ENCODE data around the gene MORF4L2.
A peak's percentile ranks its signal among the peaks of the same experiment; 100 is the strongest.
"Not testable (repeated sequence)": the region's sequence is repeated elsewhere in the genome, so short reads cannot be mapped to it uniquely, and the experiment has no call there.

MORF4L2 gene

DNA sequence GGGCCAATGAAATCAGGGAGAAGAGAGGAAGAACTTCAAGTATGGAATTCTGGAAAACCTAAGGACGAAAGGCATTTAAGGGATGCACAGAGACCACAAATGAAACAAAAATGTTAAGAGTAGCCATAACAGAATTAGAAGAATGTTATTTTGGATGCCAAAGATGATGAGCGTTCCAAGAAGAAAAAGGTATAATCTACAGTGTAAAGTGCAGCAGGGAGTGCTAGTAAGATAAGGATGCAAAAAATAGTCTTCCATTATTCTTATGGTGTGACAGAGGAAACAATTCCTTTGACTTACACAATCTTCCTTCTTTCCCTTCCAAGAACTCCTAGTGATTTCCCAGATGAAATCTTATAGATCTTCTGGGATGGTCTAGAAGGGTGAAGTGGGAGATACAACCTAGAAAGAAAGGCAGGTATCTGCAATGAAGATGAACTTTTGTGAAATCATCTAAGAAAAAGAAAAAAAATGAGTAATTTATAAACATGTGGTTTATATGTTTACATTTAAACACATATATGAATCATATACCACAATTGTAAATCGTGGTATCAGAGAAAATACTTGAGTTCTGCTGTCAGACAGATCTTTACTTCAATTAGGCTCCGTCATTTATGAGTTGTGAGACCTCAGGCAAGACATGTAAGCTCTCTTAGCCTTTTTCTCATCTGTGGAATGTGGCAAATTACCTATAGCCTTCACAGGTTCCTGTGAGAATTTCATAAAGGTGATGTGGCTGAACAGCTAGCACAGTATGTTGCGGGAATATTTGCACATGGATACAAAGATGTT is 8.1 kb downstream of the MORF4L2 start:
- no peak for DNase-seq

DNA sequence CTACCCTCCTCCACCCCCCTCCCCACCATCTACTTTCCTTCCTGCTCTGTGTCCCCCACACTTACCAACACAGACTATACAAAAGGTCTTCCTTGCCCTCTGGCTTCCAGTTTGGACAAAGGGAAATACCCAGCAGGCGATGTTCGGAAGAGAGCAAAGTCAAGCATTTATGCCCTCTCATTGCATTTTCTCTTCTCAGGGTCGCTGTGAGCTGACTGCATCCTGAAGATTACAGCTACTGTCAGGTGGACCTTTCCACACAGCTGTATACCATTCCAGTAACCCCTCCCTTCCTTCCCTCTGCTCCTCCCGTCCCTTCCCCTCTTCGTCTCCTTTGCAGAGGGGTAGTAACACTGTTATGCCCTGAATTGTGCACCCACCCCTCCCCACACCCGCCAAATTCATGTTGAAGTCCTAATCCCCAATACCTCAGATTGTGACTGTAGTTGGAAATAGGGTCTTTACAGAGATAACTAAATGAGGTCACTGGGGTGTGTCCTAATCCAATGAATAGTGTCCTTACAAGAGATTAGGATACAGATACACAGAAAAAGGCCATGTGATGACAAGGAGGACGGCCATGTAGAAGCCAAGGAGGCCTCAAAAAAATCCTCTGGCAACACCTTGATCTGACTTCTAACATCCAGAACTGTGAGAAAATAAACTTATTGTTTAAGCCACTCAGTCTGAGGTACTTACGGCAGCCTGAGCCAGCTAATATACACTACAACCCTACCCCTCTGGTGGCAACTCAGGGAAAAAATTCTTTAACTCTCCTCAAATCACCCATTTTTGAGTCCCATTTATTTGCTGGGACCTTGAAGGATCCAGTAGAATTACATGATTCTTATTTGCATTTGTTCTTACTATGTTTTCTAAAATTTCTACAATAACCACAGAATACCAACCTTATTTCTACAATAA is 11.7 kb downstream of the MORF4L2 start:
- DNase-seq = no peak

DNA sequence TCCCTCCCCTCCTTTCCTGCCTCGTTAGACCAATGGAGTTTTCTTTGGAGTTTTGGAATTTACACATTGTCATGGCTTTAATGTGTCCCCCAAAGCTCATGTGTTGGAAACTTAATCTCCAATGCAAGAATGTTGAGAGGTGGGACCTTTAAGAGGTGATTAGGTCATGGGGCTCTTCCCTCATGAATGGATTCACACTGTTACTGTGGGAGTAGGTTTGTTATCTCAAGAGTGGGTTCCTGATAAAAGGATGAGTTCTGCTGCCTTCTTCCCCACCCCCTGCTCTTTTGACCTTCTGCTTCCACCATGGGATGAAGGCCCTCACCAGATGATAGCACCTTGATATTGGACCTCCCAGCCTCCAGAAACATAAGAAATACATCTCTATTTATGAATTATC is 16.8 kb downstream of the MORF4L2 start:
- DNase-seq = no peak

DNA sequence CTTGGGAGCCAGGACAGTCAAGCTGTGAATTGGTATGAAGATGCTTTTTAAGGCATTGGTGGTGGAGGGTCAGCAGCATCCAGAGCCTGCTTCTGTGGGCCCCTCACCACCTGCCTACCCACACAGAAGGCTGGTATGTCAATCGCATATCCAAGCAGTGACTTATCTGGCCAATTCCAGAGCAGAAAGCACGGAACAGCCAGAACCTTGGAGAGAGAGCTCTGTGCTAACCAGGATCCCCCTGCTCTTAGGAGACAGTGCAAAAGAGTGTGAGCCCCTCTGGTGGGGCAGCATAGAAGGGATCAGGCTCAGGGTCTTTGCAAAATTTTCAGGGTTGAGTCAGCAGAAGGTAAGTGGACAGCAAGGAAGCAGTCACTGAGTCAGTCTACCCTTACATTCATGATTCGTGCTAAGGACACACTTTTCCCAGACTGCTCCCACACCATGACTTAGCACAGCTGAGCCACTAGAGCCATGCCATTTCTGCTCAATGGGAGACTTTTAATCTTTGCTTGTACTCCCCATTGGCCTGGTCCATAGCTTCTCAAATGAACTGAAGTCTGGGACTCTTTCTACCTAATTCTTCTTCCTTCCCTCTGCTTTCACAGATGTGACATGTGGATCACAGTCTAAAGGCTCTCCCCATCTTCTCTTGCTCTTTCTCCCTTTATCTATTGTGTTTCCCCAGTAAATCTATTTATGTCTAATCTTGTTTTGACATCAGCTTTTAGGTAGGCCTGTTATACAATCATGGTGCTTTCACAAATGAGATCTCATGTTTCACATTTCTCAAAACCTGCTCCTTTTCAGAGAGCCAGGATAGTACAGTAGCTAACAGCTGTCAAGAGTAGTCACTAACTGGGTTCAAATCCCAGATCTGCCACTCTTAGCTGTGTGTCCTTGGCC is 20.0 kb downstream of the MORF4L2 start:
- DNase-seq = no peak

DNA sequence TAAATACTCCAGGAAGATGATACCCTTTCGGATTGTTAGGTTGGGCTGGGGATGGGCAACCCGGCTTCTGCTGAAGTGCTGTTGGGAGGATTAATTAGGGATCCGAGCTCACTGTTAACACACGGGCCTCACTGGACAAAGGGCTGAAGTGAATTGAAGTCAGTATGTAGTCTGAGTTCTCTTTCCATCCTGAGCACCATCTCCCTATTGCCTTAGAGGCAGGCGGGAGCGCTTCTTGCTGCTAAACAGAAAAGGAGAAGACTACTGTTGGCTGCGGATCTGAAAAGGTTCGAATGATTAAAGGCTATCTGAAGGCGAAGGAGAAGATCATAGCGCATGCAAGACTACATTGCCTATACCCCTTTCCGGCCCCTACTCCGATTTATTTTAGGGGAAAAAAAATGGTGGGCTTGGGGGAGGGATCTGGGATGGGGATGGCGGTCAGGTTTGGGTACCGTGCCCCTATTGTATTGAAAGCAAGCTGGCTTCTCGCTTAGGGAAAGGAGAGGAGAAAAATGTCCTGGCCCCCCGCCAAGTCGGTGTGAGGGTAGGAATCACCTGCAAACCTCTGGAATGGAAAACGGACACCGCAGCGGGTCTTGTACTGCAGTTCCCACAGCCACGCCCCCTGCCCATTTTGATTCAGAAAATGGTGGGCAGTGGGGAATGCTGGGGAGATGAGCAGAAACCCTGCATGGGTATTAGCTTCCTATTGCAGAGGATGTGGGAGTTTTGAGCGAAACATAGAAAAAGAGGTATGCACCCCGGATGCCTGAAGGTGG is 22.3 kb downstream of the MORF4L2 start:
- peak in 1 of 14 donors; percentile 8 for DNase-seq

DNA sequence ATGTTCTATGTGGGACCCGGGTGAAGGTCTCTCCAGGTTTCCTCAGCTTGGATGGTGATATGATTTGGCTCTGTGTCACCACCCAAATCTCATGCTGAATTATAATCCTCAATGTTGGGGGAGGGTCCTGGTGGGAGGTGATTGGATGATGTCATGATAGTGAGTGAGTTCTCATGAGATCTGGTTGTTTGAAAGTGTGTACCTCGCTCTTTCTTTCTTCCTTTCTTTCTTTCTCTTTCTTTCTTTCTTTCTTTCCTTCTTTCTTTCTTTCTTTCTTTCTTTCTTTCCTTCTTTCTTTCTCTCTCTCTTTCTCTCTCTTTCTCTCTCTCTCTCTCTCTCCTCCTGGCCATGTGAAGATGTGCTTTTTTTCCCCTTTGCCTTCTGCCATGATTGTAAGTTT is 27.0 kb downstream of the MORF4L2 start:
- not testable (repeated sequence) for DNase-seq

DNA sequence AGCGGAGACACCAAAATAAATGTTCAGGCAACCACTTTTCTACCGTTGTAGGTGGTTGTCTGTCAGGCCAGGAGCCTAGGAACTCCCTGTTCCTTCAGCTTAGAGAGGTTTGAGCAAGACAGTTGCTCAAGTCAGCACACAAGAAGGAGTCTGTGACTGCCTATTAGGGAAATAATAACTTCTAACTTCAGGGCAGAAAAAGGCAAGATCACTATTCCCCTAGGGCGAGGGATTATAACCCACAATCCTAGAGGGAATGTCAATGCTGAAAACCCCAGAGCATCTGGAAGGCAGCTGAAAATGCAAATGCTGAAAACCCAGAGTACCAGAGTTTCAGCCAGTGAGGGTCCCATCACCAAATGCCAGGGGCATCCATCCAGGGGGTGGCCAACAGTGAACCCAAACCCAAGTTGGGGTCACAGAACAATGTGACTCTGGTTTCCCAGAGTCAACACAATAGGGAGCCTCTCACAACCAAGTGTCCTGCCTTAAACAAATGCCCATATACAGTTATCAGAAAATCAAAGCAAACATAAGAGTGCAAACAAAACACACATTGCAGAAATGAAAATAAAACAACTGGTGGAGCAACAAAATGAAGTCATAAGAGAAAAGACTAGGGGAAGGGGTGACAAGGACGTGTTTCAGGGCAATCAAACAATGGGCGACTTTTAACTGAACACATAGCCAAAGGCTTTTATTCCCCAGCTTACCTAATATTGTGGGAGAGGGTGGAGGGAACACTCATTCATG is 27.6 kb downstream of the MORF4L2 start:
- DNase-seq = no peak

DNA sequence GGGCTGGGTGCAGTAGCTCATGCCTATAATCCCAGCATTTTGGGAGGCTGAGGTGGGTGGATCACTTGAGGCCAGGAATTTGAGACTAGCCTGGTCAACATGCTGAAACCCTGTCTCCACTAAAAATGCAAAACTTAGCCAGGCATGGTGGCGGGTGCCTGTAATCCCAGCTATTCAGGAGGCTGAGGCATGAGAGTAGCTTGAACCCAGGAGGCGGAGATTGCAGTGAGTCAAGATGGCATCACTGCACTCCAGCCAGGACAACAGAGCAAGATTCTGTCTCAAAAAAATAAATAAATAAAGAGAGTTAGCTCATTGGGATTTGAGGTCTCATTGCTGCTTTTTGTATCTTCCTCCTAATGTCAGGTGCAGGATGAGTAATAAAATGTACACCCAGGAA is 29.4 kb downstream of the MORF4L2 start:
- not testable (repeated sequence) for DNase-seq

DNA sequence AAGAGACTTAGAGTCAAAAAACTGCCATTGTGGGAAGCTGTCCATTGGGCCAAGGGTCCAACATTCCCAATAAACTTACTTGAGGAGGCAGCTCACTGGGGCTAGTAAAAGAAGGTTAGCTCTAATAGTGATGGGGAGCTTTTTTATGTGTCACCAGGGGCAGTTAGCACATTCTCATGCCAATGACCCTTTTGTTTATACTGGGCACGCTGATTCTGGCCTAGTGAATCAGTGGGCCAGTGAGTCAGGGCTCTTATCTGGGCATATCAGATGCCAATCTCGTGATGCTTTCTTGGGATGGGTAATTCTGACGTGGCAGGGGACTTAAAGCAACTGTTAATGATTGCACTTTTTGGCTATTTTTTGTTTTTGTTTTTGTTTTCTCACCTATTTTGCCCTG is 29.9 kb downstream of the MORF4L2 start:
- DNase-seq = no peak

DNA sequence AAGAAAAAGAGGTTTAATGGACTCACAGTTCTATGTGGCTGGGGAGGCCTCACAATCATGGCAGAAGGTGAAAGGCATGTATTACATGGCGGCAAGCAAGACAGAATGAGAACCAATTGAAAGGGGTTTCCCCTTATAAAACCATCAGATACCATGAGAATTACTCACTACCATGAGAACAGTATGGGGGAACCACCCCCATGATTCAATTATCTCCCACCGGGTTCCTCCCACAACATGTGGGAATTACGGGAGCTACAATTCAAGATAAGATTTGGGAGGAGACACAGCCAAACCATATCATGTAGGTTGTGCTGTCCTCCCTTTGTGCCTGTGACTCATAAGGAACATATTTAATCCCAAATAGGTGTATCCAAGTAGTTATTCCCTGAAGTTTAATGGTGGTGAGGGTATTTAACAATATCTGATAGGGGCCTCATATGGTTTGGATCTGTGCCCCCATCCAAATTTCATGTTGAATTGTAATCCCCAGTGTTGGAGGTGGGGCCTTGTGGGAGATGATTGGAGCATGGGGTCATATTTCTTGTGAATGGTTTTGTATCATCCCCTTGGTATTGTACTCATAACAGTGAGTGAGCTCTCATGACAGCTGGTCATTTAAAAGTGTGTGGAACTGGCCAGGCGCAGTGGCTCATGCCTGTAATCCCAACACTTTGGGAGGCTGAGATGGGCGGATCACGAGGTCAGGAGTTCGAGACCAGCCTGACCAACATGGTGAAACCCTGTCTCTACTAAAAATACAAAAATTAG is 31.1 kb downstream of the MORF4L2 start:
- not testable (repeated sequence) for DNase-seq

DNA sequence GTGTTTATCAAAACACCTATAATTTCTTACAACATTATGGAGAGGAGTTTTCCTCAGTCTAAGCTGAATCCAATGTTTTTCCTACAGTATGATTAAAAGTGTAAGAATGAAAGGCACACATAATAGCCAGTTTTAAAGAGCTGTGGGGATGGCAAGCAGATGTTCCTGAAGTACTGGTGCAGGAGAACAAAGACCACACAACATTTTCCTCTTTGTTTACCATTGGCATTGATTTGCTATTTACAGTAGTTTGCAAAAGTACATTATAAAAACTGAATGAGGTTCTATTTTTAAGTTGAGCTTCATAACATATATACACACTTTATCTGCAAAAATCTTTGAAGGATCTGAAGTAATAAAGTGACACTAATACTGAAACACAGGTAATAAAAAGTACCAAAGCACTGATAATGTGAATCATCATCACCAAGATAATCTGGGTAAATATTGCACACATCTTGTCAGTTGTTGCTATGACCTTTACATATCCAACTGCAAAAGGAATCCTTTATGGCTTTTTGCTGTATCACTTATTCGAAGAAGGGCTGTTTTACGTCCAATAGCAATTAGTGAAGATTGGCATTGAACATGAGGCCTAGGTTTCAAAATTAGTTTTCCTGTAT is 35.2 kb downstream of the MORF4L2 start:
- DNase-seq = no peak

DNA sequence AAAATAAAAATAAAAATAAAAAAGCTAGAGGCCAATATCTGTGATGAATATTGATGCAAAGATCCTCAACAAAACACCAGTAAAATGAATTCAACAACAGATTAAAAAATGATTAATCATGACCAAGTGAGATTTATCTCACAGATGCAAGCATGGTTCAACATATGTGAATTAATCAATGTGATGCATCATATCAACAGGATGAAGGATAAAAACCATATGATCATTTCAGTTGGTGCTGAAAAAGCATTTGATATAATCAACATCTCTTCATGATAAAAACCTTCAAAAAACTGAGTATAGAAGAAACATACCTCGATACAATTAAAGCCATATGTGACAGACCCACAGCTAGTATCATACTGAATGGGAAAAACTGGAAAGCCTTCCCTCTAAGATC is 38.9 kb downstream of the MORF4L2 start:
- DNase-seq = no peak

DNA sequence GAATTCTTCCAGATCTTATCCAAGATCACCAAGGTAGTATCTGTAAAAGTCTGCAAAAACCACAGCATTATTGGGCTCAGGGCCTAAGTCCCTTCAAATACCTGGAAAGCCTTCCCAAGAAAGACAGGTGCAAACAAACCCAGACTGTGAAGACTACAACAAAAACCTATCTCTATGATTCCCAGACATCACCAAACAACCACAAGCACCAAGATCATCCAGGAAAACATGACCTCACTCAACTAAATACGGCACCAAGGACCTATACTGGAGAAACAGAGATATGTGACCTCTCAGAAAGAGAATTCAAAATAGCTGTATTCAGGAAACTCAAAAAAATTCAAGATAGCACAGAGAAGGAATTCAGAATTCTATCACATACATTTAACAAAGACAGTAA is 42.4 kb downstream of the MORF4L2 start:
- no peak for DNase-seq

DNA sequence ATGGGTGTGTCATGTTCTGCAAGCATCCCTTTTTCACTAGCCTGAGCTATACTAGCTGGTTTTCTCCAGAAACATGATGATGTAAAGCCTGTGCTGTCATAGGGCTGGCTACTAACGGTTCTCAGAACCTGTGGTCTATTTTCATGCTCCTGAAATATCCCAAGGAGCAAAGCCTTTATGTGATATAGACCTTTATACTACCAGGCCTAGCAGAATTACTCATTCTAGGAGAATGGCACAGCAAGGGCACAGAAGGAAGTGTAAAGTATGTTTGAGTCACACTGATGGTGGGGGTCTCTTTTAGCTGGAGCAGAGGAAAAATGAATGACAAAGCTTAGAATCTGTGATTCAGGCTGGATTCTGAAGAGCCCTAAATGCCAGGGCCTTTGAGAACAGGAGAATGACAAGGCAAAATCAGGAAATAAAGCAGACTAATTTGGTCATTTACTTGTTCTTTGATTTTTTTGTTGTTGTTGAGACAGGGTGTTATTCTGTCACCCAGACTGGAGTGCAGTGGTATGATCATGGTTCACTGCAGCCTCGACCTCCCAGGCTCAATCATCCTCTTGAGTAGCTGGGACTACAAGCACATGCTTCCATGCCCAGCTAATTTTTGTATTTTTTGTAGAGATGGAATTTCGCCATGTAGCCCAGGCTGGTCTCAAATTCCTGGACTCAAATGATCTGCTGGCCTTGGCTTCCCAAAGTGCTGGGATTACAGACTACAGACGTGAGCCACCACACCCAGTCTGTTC is 45.9 kb downstream of the MORF4L2 start:
- no peak for DNase-seq

DNA sequence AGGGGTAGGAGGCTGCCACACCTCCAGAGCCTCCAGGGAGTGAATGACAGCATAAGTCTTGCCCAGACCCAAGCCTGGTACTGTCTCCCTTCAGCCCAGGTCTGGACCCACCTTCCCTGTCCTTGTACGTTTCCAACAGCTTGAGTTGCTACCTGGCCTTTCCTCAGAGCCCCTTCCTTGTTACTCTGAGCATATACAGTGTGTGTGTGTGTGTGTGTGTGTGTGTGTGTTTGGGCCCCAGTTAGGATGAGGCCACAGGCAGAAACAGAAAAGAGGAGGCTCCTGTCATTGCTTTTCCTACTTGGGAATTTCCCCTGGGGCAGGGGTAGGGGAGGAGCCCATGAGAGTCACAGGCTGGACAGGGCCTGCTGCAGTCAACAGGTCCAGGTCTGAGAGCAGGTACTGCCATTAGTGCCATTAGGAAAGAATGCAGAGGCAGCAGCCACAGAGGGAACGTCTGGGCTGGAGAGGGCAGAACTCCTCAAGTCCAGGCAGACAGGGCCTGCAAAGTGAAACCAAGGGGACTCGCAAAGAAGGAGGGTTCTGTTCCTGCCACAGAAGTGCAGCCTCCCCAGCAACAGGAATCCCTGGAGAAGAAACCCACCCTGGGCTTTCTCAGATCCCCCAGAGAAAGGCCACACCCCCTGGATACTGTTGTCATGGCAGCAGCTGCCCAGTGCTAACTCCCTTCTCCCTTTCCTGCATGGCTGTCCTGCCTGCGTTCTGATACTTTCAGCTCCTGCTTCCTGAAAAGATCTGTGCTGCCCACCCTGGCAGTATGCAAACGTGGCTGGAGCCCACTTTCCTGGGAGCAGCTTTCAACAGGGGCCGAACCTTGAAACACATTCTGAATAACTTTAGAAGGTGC is 47.8 kb downstream of the MORF4L2 start:
- not testable (repeated sequence) for DNase-seq

DNA sequence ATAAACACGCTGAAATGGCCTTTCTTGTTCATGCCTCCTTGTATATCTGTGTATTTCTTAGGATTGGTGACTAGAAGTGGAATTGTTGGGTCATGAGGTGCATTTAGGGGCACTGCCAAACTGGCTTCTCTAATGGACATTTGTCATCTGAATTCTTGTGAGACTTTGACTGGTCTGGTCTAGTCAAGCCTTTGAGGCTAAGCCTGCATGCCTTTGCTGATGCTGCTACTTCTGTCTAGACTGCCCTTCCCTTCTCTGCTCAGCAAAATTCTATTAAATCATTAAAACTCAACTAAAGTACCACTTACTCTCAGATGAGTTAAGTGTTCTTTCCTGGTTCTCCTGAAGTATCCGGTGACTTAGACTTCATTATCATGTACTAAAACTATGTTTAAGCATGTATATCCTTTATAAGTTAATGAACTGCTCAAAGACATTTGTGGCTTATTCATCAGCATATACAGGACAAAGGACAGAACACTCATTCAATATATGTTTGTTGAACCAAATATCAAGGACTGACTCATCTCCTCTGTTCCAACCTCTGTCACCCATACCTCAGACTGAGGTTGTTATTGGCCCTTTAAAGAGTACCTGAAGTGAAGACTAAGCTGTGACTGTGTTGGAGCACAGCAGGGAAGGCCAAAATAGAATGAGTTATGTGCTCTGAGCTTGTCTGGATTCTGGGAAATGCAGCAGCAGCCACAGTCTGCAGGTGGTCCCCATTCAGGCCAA is 48.7 kb downstream of the MORF4L2 start:
- no peak for DNase-seq

DNA sequence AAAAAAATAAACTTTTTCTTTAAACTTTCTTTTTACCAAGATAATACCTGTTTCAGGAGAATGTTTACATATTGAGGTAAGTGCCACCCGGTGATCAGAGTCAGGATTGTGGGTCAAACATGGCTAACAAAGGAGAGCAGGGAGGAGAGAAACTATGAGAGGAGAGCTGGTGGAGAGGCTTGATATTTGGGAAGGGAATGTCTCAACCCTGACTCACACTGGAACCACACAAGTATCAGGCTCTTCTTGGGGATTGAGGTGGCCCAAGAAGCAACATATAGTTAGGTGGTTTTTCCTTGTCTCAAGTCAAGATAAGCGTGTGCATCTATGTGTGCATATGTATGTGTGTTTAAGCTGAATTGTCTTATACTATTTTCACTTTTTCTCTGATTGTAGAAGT is 51.1 kb downstream of the MORF4L2 start:
- DNase-seq = no peak

Data from C1 segment of cervical spinal cord (tissue), 14 donors.